HG03039 (cell line): ENCODE results near the gene BLOC1S6.

Experiments
- ATAC-seq: cut with Tn5 transposase; IDR thresholded peaks from one replicate; pipeline ENCODE4 v1.9.1; 2021; ENCODE audit warnings: mild to moderate bottlenecking, moderate library complexity; ENCODE audit not compliant: unreplicated experiment

Gene BLOC1S6

GRCh38 chr15:45587863-45588170 lies 638 bp downstream of the BLOC1S6 start:
- ATAC-seq: no peak

- ATAC-seq: no peak
Measured at GRCh38 chr15:45588219-45588875, 1.2 kb downstream of the BLOC1S6 start.

GRCh38 chr15:45589256-45589655 lies 2.1 kb downstream of the BLOC1S6 start:
- no peak for ATAC-seq

GRCh38 chr15:45594319-45594718 lies 7.1 kb downstream of the BLOC1S6 start:
- no peak for ATAC-seq

GRCh38 chr15:45594835-45595530 lies 7.8 kb downstream of the BLOC1S6 start:
- ATAC-seq: no peak

GRCh38 chr15:45603881-45604280 lies 16.7 kb downstream of the BLOC1S6 start:
- ATAC-seq: no peak

- no peak for ATAC-seq
Measured at GRCh38 chr15:45604326-45604725, 17.1 kb downstream of the BLOC1S6 start.

GRCh38 chr15:45606413-45606812 lies 19.2 kb downstream of the BLOC1S6 start:
- ATAC-seq: no peak

GRCh38 chr15:45606841-45607240 lies 19.7 kb downstream of the BLOC1S6 start:
- no peak for ATAC-seq

GRCh38 chr15:45611305-45611704 lies 24.1 kb downstream of the BLOC1S6 start:
- ATAC-seq: no peak

GRCh38 chr15:45612790-45613415 lies 25.7 kb downstream of the BLOC1S6 start:
- ATAC-seq: no peak

GRCh38 chr15:45616901-45617323 lies 29.7 kb downstream of the BLOC1S6 start:
- ATAC-seq: no peak

- no peak for ATAC-seq
Measured at GRCh38 chr15:45618813-45619212, 31.6 kb downstream of the BLOC1S6 start.

- no peak for ATAC-seq
Measured at GRCh38 chr15:45628136-45628535, 41.0 kb downstream of the BLOC1S6 start.

- ATAC-seq: no peak
Measured at GRCh38 chr15:45630917-45631691, 43.9 kb downstream of the BLOC1S6 start.

GRCh38 chr15:45631776-45632175 lies 44.6 kb downstream of the BLOC1S6 start:
- ATAC-seq: no peak

- peak; percentile 80 for ATAC-seq
Measured at GRCh38 chr15:45634432-45635190, 47.4 kb downstream of the BLOC1S6 start, which contains the start of gene SQOR. TSS of gene SQOR (plus strand) at chr15:45635029. CDS start at chr15:45658924, 23,895 bp downstream.

- peak; percentile 45 for ATAC-seq
Measured at GRCh38 chr15:45635191-45635638, 48.0 kb downstream of the BLOC1S6 start.

- ATAC-seq: no peak
Measured at GRCh38 chr15:45635763-45636292, 48.6 kb downstream of the BLOC1S6 start.

- ATAC-seq: peak; percentile 1
Measured at GRCh38 chr15:45637141-45637540, 50.0 kb downstream of the BLOC1S6 start.
